PFSK-1 (cell line): ENCODE results near the gene DEGS1.

Source experiments
- FOXP2 ChIP-seq: optimal IDR thresholded peaks from 2 replicates; pipeline ENCODE3; 2011; ENCODE audit warnings: borderline replicate concordance, control low read depth, inconsistent platforms; ENCODE audit not compliant: insufficient read depth; ENCODE audit errors: extremely low read length, extremely low read depth
- POLR2AphosphoS5 ChIP-seq: IDR thresholded peaks from 2 replicates; pipeline ENCODE4 v1.6.1; 2012; ENCODE audit warnings: low read depth, mild to moderate bottlenecking, control low read depth, low read length, moderate library complexity
- REST ChIP-seq, 2 experiments: IDR thresholded peaks; 2 replicates each; pipeline versions ENCODE4 v1.6.1 to v1.8.0; 2011 to 2012; ENCODE audit warnings: low read depth in 2 of 2, low read length in 2 of 2, control low read depth in 1 of 2, inconsistent platforms in 1 of 2, mild to moderate bottlenecking in 1 of 2, moderate library complexity in 1 of 2; ENCODE audit not compliant: insufficient read depth in 1 of 2
- SIN3A ChIP-seq: IDR thresholded peaks from 2 replicates; pipeline ENCODE4 v1.6.1; 2012; ENCODE audit warnings: mild to moderate bottlenecking, low read length, moderate library complexity, borderline replicate concordance; ENCODE audit not compliant: insufficient read depth
- TAF1 ChIP-seq: IDR thresholded peaks from 2 replicates; pipeline ENCODE4 v1.6.1; 2012; ENCODE audit warnings: low read length, control low read depth, borderline replicate concordance; ENCODE audit not compliant: insufficient read depth

Gene DEGS1

GRCh38 chr1:224178894-224179293 lies 4.1 kb upstream of the DEGS1 start:
- TF ChIP-seq TAF1 (no peak), POLR2AphosphoS5 (no peak), FOXP2 (no peak), SIN3A (no peak), REST (IDR thresholded peaks at IDR 0.05; ENCODE audit: insufficient read depth in 1 of 2, low read depth in 2 of 2, low read length in 2 of 2) (no peak)

GRCh38 chr1:224180783-224181452 lies 2.1 kb upstream of the DEGS1 start:
- no peak for TF ChIP-seq REST (IDR thresholded peaks at IDR 0.05; ENCODE audit: insufficient read depth in 1 of 2, low read depth in 2 of 2, low read length in 2 of 2)
- TF ChIP-seq FOXP2: no peak
- TF ChIP-seq SIN3A: no peak
- TF ChIP-seq POLR2AphosphoS5: no peak
- no peak for TF ChIP-seq TAF1

- TF ChIP-seq POLR2AphosphoS5: no peak
- TF ChIP-seq TAF1: no peak
- no peak for TF ChIP-seq SIN3A
- TF ChIP-seq REST (IDR thresholded peaks at IDR 0.05; ENCODE audit: insufficient read depth in 1 of 2, low read depth in 2 of 2, low read length in 2 of 2): no peak
Measured at GRCh38 chr1:224181453-224181810, 1.6 kb upstream of the DEGS1 start.

GRCh38 chr1:224182057-224182865 lies 779 bp upstream of the DEGS1 start:
- TF ChIP-seq POLR2AphosphoS5 (no peak), FOXP2 (no peak), TAF1 (no peak), REST (IDR thresholded peaks at IDR 0.05; ENCODE audit: insufficient read depth in 1 of 2, low read depth in 2 of 2, low read length in 2 of 2) (no peak)
